22Rv1 (cell line): Measurements from ENCODE around the gene CTNNAL1.

Source experiments
- ZFX ChIP-seq: fragments of 450-650 bp; IDR thresholded peaks from 2 replicates; pipeline ENCODE4 v1.6.1; 2017; ENCODE audit warnings: antibody characterized with exemption, borderline replicate concordance
- TF ChIP-seq, protein P1 (sequence below): fragments of 450-650 bp; IDR thresholded peaks from 2 replicates; pipeline ENCODE4 v1.5.1; 2017; ENCODE audit warnings: mild to moderate bottlenecking

- TF ChIP-seq, protein P1, sequence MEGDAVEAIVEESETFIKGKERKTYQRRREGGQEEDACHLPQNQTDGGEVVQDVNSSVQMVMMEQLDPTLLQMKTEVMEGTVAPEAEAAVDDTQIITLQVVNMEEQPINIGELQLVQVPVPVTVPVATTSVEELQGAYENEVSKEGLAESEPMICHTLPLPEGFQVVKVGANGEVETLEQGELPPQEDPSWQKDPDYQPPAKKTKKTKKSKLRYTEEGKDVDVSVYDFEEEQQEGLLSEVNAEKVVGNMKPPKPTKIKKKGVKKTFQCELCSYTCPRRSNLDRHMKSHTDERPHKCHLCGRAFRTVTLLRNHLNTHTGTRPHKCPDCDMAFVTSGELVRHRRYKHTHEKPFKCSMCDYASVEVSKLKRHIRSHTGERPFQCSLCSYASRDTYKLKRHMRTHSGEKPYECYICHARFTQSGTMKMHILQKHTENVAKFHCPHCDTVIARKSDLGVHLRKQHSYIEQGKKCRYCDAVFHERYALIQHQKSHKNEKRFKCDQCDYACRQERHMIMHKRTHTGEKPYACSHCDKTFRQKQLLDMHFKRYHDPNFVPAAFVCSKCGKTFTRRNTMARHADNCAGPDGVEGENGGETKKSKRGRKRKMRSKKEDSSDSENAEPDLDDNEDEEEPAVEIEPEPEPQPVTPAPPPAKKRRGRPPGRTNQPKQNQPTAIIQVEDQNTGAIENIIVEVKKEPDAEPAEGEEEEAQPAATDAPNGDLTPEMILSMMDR: no peak
- TF ChIP-seq ZFX: no peak
Measured at GRCh38 chr9:109020581-109021511, 7.5 kb upstream of the CTNNAL1 start.
